GM21786 (cell line): ENCODE results near the gene PLLP.

Experiments
- ATAC-seq: cut with Tn5 transposase; IDR thresholded peaks from one replicate; pipeline ENCODE4 v1.9.1; 2021; ENCODE audit not compliant: unreplicated experiment

The PLLP gene

GRCh38 chr16:57303021-57303909, 18.8 kb upstream of the PLLP start:
- ATAC-seq = no peak

- ATAC-seq = no peak
These were observed 16.8 kb upstream of the PLLP start for GRCh38 chr16:57301126-57301817.

- ATAC-seq = peak; percentile 85
These were observed 16.1 kb upstream of the PLLP start for GRCh38 chr16:57300387-57301125.

- peak; percentile 51 for ATAC-seq
These were observed 15.4 kb upstream of the PLLP start for GRCh38 chr16:57299719-57300386.

- ATAC-seq = peak; percentile 27
These were observed 14.7 kb upstream of the PLLP start for GRCh38 chr16:57299009-57299718.

- no peak for ATAC-seq
These were observed 13.4 kb upstream of the PLLP start for GRCh38 chr16:57297856-57298255.

- no peak for ATAC-seq
These were observed 5.2 kb upstream of the PLLP start for GRCh38 chr16:57289391-57290257.

- no peak for ATAC-seq
These were observed 907 bp upstream of the PLLP start for GRCh38 chr16:57285379-57285778.

- ATAC-seq = no peak
These were observed 486 bp upstream of the PLLP start for GRCh38 chr16:57284952-57285363.

GRCh38 chr16:57283959-57284208, 588 bp downstream of the PLLP start:
- no peak for ATAC-seq

GRCh38 chr16:57283214-57283958, 1.1 kb downstream of the PLLP start:
- no peak for ATAC-seq

GRCh38 chr16:57282510-57283213, 1.8 kb downstream of the PLLP start:
- no peak for ATAC-seq

- no peak for ATAC-seq
These were observed 2.7 kb downstream of the PLLP start for GRCh38 chr16:57281791-57282190.

GRCh38 chr16:57279780-57280638, 4.5 kb downstream of the PLLP start:
- ATAC-seq = no peak

GRCh38 chr16:57278494-57278893, 6.0 kb downstream of the PLLP start:
- no peak for ATAC-seq

- no peak for ATAC-seq
These were observed 6.9 kb downstream of the PLLP start for GRCh38 chr16:57277586-57277985.

GRCh38 chr16:57276596-57276995, 7.9 kb downstream of the PLLP start:
- no peak for ATAC-seq
